ENCODE measurements around the gene PKP4.

DNA sequence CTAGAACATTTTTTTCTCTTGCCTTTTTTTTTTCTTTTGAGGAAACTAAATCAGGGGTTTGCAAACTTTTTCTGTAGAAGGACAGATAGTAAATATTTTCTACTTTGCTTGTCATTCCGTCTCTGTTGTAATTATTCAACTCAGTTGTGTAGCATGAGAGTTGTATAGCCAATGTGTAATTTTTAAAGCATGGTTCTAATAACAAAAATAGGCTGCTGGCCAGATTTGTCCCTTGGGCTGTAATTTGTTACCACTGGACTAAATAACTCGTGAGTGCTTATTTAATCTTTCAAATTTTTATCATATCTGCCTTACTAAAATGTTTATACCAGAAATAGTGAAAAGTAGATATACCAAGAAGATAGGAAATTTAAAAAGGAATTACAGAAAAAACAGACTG lies 43.2 kb upstream of the PKP4 start:
- TF ChIP-seq CTCF (conservative IDR thresholded peaks at IDR 0.05) = no peak
- TF ChIP-seq EZH2 (IDR thresholded peaks at IDR 0.05; ENCODE audit: low read depth) = no peak

Data from PC-9 (cell line).